ENCODE measurements around the gene OSM. TPM values are rescaled to one million over a fixed set of nuclear protein-coding genes. Genes with fewer than 3 reads are reported as not detected.

The OSM gene
- total RNA-seq, 1 experiment from 2014 or later: not detected

Other genes starting within 250 kb of the OSM start
- gene HORMAD2, start 186.4 kb downstream of the OSM start, total RNA-seq (2014; rRNA removed; shearing (Covaris generic)): not detected in 2 replicates
- 2.2 and 3.9 TPM in 2 replicates for gene LIF, start 20.1 kb downstream of the OSM start, total RNA-seq (2014; rRNA removed; shearing (Covaris generic))
- gene CASTOR1, start 22.7 kb upstream of the OSM start, total RNA-seq (2014; rRNA removed; shearing (Covaris generic)): 2.9 and 6.6 TPM in 2 replicates
- gene TBC1D10A, start 60.1 kb upstream of the OSM start, total RNA-seq (2014; rRNA removed; shearing (Covaris generic)): 7.5 and 8.4 TPM in 2 replicates
- gene SF3A1, start 90.0 kb upstream of the OSM start, total RNA-seq (2014; rRNA removed; shearing (Covaris generic)): 14.5 and 45.6 TPM in 2 replicates
- gene CCDC157, start 90.2 kb upstream of the OSM start, total RNA-seq (2014; rRNA removed; shearing (Covaris generic)): 0.70 and 1.4 TPM in 2 replicates
- 5.1 and 6.4 TPM in 2 replicates for gene RNF215, start 120.6 kb upstream of the OSM start, total RNA-seq (2014; rRNA removed; shearing (Covaris generic))
- gene SEC14L2, start 130.2 kb upstream of the OSM start, total RNA-seq (2014; rRNA removed; shearing (Covaris generic)): 2.4 and 7.8 TPM in 2 replicates
- gene MTFP1, start 158.9 kb upstream of the OSM start, total RNA-seq (2014; rRNA removed; shearing (Covaris generic)): 45.6 and 47.0 TPM in 2 replicates
- not detected in 2 replicates for gene SEC14L3, start 205.2 kb upstream of the OSM start, total RNA-seq (2014; rRNA removed; shearing (Covaris generic))
- not detected in 2 replicates for gene SEC14L4, start 238.8 kb upstream of the OSM start, total RNA-seq (2014; rRNA removed; shearing (Covaris generic))

All from H4 (cell line).